CD4-positive, alpha-beta T cell (primary cell): Measurements from ENCODE around the gene ITSN2. TPM values are rescaled to one million over a fixed set of nuclear protein-coding genes. Genes with fewer than 3 reads are reported as not detected.

ENCODE experiments used
- ATAC-seq: fragments of 200-7000 bp; cut with Tn5 transposase; one replicate; pipeline ENCODE4 v1.10.0; 2022; ENCODE audit warnings: mild to moderate bottlenecking; ENCODE audit not compliant: poor library complexity
- CTCF ChIA-PET: fragments of 350-600 bp; sonication (Branson Sonifier 250); formaldehyde crosslinking; loops from one replicate; lab custom pipeline; 2021; ENCODE audit warnings: antibody characterized with exemption, inconsistent platforms; lab: Charles Lee
- POLR2A ChIA-PET: fragments of 350-600 bp; sonication (Branson Sonifier 250); formaldehyde crosslinking; loops from one replicate; lab custom pipeline; 2021; ENCODE audit warnings: antibody characterized with exemption, inconsistent platforms; lab: Charles Lee
- DNase-seq, 14 experiments: peaks; one replicate each; pipeline ENCODE4 v3.0.0-alpha.2; 2013 to 2020; ENCODE audit warnings: mixed read lengths in 2 of 14
- H3K27ac ChIP-seq, 2 donors: one replicate each; pipeline versions ENCODE4 v1.5.1 to v1.7.0; 2013; ENCODE audit warnings: low read length in 2 of 2, low read depth in 1 of 2, mild to moderate bottlenecking in 1 of 2
- H3K27me3 ChIP-seq, 2 experiments: 1 replicate in 1 of 2; 2 replicates in 1 of 2; pipeline versions ENCODE4 v1.6.1 to v1.7.0; 2013; ENCODE audit warnings: low read length in 2 of 2, control low read depth in 1 of 2, mild to moderate bottlenecking in 1 of 2, moderate library complexity in 1 of 2; ENCODE audit not compliant: insufficient read depth in 2 of 2, control insufficient read depth in 1 of 2
- H3K36me3 ChIP-seq: one replicate; pipeline ENCODE4 v1.6.1; 2013; ENCODE audit warnings: low read length, control low read depth; ENCODE audit not compliant: insufficient read depth
- H3K4me1 ChIP-seq: one replicate; pipeline ENCODE4 v1.6.1; 2013; ENCODE audit warnings: low read length, control low read depth; ENCODE audit not compliant: insufficient read depth
- H3K4me3 ChIP-seq: one replicate; pipeline ENCODE4 v1.5.1; 2013; ENCODE audit warnings: mild to moderate bottlenecking, low read length, moderate library complexity
- H3K9me3 ChIP-seq, 2 experiments: 1 replicate in 1 of 2; 2 replicates in 1 of 2; pipeline versions ENCODE4 v1.6.1 to v1.7.0; 2013; ENCODE audit warnings: low read length in 2 of 2, mild to moderate bottlenecking in 2 of 2, control low read depth in 1 of 2, moderate library complexity in 1 of 2; ENCODE audit not compliant: control insufficient read depth in 1 of 2, insufficient read depth in 1 of 2
- H3K27ac Mint-ChIP-seq: one replicate; pipeline ENCODE4 v1.8.0; 2020; ENCODE audit warnings: mixed read lengths
- H3K27me3 Mint-ChIP-seq: one replicate; pipeline ENCODE4 v1.8.0; 2021; ENCODE audit warnings: mixed read lengths
- H3K36me3 Mint-ChIP-seq: one replicate; pipeline ENCODE4 v1.8.0; 2021; ENCODE audit warnings: low read depth, mixed read lengths
- H3K4me1 Mint-ChIP-seq: one replicate; pipeline ENCODE4 v1.8.0; 2021; ENCODE audit warnings: low read depth, mixed read lengths
- H3K4me3 Mint-ChIP-seq: one replicate; pipeline ENCODE4 v1.8.0; 2020; ENCODE audit warnings: mild to moderate bottlenecking, mixed read lengths
- H3K9me3 Mint-ChIP-seq: one replicate; pipeline ENCODE4 v1.8.0; 2020; ENCODE audit warnings: mixed read lengths
- intact Hi-C, 2 experiments: fragments of 100-400 bp; cut with DNase I in 1 of 2; cut with micrococcal nuclease in 1 of 2; formaldehyde crosslinking; loops; one replicate each; pipeline versions ENCODE4 v1.15.1 to v1.9.0; 2023 to 2025; cut with DNase I, micrococcal nuclease
- total RNA-seq, 174 experiments: library from RNA in 2 of 174; stranded (reverse) in 2 of 174; gene quantifications; one replicate each; pipeline ENCODE4 v1.2.3 and lab custom pipeline; 2021 to 2026
- TF ChIP-seq, protein P1 (sequence below): fragments of 200-600 bp; IDR thresholded peaks from one replicate; pipeline ENCODE4 v1.8.0; 2022; ENCODE audit warnings: antibody characterized with exemption, mild to moderate bottlenecking

Gene ITSN2
- total RNA-seq, 2 experiments from 2014 or later, result 75.4 to 77.1 TPM

DNA sequence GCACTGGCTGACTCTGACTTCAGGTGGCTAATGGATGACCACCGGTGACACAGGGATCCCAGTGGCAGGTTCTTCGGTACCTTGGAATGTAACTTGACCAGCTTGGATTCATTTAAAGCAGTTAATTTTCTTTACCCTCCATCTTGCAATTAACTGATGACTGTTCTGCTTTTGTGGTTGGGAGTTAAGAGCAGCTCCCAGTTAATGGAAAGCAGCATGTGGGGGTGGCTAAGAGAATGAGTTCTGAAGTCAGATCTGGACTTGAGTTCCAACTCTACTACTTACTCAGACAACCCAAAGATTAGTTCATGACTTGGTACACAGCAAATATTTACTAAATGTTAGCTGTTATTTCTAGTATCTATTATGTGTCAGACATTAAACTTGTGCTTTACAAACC is 127.0 kb downstream of the ITSN2 start:
- TF ChIP-seq, protein P1, sequence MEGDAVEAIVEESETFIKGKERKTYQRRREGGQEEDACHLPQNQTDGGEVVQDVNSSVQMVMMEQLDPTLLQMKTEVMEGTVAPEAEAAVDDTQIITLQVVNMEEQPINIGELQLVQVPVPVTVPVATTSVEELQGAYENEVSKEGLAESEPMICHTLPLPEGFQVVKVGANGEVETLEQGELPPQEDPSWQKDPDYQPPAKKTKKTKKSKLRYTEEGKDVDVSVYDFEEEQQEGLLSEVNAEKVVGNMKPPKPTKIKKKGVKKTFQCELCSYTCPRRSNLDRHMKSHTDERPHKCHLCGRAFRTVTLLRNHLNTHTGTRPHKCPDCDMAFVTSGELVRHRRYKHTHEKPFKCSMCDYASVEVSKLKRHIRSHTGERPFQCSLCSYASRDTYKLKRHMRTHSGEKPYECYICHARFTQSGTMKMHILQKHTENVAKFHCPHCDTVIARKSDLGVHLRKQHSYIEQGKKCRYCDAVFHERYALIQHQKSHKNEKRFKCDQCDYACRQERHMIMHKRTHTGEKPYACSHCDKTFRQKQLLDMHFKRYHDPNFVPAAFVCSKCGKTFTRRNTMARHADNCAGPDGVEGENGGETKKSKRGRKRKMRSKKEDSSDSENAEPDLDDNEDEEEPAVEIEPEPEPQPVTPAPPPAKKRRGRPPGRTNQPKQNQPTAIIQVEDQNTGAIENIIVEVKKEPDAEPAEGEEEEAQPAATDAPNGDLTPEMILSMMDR, result no peak

DNA sequence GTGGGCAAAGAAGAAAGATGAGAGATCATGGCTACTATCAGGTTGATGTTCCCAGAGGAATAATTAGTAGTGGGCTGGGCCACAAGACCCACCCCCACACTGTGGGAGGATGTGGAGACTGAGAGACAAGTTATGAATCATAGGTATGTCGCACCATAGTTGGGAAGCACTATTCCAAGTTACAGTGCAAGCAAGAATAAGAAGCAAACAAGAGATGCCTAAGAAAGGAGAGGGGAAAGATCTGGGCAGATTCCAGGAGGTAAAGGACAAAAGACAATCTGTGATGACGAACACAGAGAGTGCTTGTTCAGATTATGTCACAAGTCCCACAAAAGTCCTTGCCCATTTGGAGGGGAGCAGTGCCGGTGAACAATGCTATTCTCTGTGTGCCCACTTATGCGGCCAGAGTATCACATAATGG is 128.9 kb downstream of the ITSN2 start:
- intact Hi-C loops, result no loop called here
- Histone ChIP-seq H3K4me3 (no peak overlapping the region), H3K27ac (no peak overlapping the region), H3K36me3 (peaks cover 17% of the 10 kb centered on the region), H3K9me3 (no peaks in the 10 kb centered on the region), H3K4me1 (no peaks in the 10 kb centered on the region), H3K27me3 (no peaks in the 10 kb centered on the region)
- Mint-ChIP-seq H3K27ac (no peak overlapping the region), H3K36me3 (peaks cover 34% of the 10 kb centered on the region), H3K9me3 (no peaks in the 10 kb centered on the region), H3K27me3 (no peaks in the 10 kb centered on the region), H3K4me3 (no peak overlapping the region), H3K4me1 (no peaks in the 10 kb centered on the region)
- POLR2A ChIA-PET, result no interaction called here
- TF ChIP-seq, protein P1, result no peak
- DNase-seq, result no peak
- ATAC-seq, result no peak
- CTCF ChIA-PET, result no interaction called here

More for the DNA sequence above, 127.0 kb downstream of the ITSN2 start:
- Mint-ChIP-seq H3K4me1 (no peaks in the 10 kb centered on the region), H3K36me3 (peaks cover 43% of the 10 kb centered on the region), H3K9me3 (no peaks in the 10 kb centered on the region), H3K4me3 (no peak overlapping the region), H3K27me3 (no peaks in the 10 kb centered on the region), H3K27ac (no peak overlapping the region)
- H3K9me3 ChIP-seq, result no peaks in the 10 kb centered on the region
- CTCF ChIA-PET, result no interaction called here
- no peak overlapping the region for H3K4me3 ChIP-seq
- no peaks in the 10 kb centered on the region for H3K4me1 ChIP-seq
- POLR2A ChIA-PET, result no interaction called here
- DNase-seq (no peak), ATAC-seq (no peak)
- H3K36me3 ChIP-seq, result peaks cover 19% of the 10 kb centered on the region
- intact Hi-C loops, result no loop called here
- H3K27ac ChIP-seq, result no peak overlapping the region
- H3K27me3 ChIP-seq, result no peaks in the 10 kb centered on the region

DNA sequence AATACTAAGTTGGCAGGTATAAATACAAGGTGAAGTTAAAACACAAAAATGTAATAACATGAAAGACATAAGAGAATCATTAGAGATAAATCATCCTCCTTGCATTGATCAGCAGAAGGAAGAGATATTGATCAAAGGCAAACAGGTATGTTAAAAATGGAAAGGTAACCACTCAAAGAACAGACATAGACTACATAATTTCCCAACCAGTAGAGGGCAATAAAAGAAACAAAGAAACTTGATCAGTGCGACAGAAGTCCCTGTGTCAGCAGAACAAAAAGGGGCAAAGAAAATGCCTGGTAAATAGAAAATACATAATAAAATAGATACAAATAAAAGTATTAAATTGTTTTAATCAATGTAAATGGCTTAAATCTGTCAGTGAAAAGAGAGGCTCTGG is 131.9 kb downstream of the ITSN2 start:
- H3K27ac ChIP-seq, result no peak overlapping the region
- H3K27me3 Mint-ChIP-seq, result no peaks in the 10 kb centered on the region
- H3K36me3 Mint-ChIP-seq, result peaks cover 28% of the 10 kb centered on the region
- H3K4me3 ChIP-seq, result no peak overlapping the region
- TF ChIP-seq, protein P1, result no peak
- CTCF ChIA-PET, result no interaction called here
- DNase-seq (peak in 1 of 14 experiments; percentile 9), ATAC-seq (no peak)
- H3K27me3 ChIP-seq, result no peaks in the 10 kb centered on the region
- intact Hi-C loops, result loop anchor here (2.0 kb wide), 1 partner anchor 154 kb away; no protein-coding TSS in a partner anchor
- no peaks in the 10 kb centered on the region for H3K4me1 Mint-ChIP-seq
- peaks cover 35% of the 10 kb centered on the region for H3K36me3 ChIP-seq
- no peaks in the 10 kb centered on the region for H3K4me1 ChIP-seq
- no peak overlapping the region for H3K4me3 Mint-ChIP-seq
- POLR2A ChIA-PET, result no interaction called here
- no peaks in the 10 kb centered on the region for H3K9me3 Mint-ChIP-seq
- no peaks in the 10 kb centered on the region for H3K9me3 ChIP-seq
- H3K27ac Mint-ChIP-seq, result no peak overlapping the region
